ENCODE data around the gene UPK3A.

Gene UPK3A

GRCh38 chr22:45286854-45287551, 2.3 kb downstream of the UPK3A start:
- TF ChIP-seq CTCF (IDR thresholded peaks at IDR 0.05), result no peak
- Mint-ChIP-seq H3K36me3 (ENCODE audit: low read depth) (no peaks in the 10 kb centered on the region), H3K27ac (no peak overlapping the region), H3K27me3 (ENCODE audit: low read depth, poor library complexity) (peaks cover 57% of the 10 kb centered on the region), H3K4me3 (no peak overlapping the region), H3K9me3 (no peaks in the 10 kb centered on the region), H3K4me1 (peaks cover 12% of the 10 kb centered on the region)
- DNase-seq, result no peak

- H3K27me3 Mint-ChIP-seq (ENCODE audit: low read depth, poor library complexity), result peaks cover 37% of the 10 kb centered on the region
- no peak for TF ChIP-seq CTCF (IDR thresholded peaks at IDR 0.05)
These were observed 5.7 kb downstream of the UPK3A start for GRCh38 chr22:45290410-45290936.

GRCh38 chr22:45291061-45291930, 6.5 kb downstream of the UPK3A start:
- no peak for DNase-seq
- peaks cover 9% of the 10 kb centered on the region for H3K4me1 Mint-ChIP-seq
- H3K27me3 Mint-ChIP-seq (ENCODE audit: low read depth, poor library complexity), result peaks cover 29% of the 10 kb centered on the region
- H3K27ac Mint-ChIP-seq, result no peak overlapping the region
- TF ChIP-seq CTCF (IDR thresholded peaks at IDR 0.05), result no peak
- H3K4me3 Mint-ChIP-seq, result no peak overlapping the region
- no peaks in the 10 kb centered on the region for H3K9me3 Mint-ChIP-seq
- H3K36me3 Mint-ChIP-seq (ENCODE audit: low read depth), result no peaks in the 10 kb centered on the region

More at GRCh38 chr22:45290410-45290936, 5.7 kb downstream of the UPK3A start:
- Mint-ChIP-seq H3K27ac (no peak overlapping the region), H3K36me3 (ENCODE audit: low read depth) (no peaks in the 10 kb centered on the region), H3K4me1 (peaks cover 11% of the 10 kb centered on the region), H3K9me3 (no peaks in the 10 kb centered on the region), H3K4me3 (no peak overlapping the region)
- DNase-seq, result peak; percentile 59

GRCh38 chr22:45291931-45292290, 7.2 kb downstream of the UPK3A start:
- no peak overlapping the region for H3K4me3 Mint-ChIP-seq
- H3K27ac Mint-ChIP-seq, result no peak overlapping the region
- H3K9me3 Mint-ChIP-seq, result no peaks in the 10 kb centered on the region

GRCh38 chr22:45292731-45293442, 8.1 kb downstream of the UPK3A start:
- DNase-seq, result no peak
- no peak overlapping the region for H3K4me3 Mint-ChIP-seq
- peaks cover 4% of the 10 kb centered on the region for H3K4me1 Mint-ChIP-seq
- H3K27ac Mint-ChIP-seq, result no peak overlapping the region
- H3K27me3 Mint-ChIP-seq (ENCODE audit: low read depth, poor library complexity), result peaks cover 15% of the 10 kb centered on the region
- no peaks in the 10 kb centered on the region for H3K9me3 Mint-ChIP-seq
- H3K36me3 Mint-ChIP-seq (ENCODE audit: low read depth), result no peaks in the 10 kb centered on the region
- TF ChIP-seq CTCF (IDR thresholded peaks at IDR 0.05), result no peak

More at GRCh38 chr22:45291931-45292290, 7.2 kb downstream of the UPK3A start:
- TF ChIP-seq CTCF (IDR thresholded peaks at IDR 0.05), result no peak
- H3K36me3 Mint-ChIP-seq (ENCODE audit: low read depth), result no peaks in the 10 kb centered on the region
- DNase-seq, result no peak
- H3K27me3 Mint-ChIP-seq (ENCODE audit: low read depth, poor library complexity), result peaks cover 23% of the 10 kb centered on the region
- H3K4me1 Mint-ChIP-seq, result peaks cover 4% of the 10 kb centered on the region

All from nephron progenitor cell (in vitro differentiated cells).